GM12878 (cell line): ENCODE measurements around the gene GPR173. TPM values are rescaled to one million over a fixed set of nuclear protein-coding genes. Genes with fewer than 3 reads are reported as not detected.
A peak's percentile ranks its signal among the peaks of the same experiment; 100 is the strongest.

Experiments
- ATAC-seq: fragments of 200-7000 bp; cut with Tn5 transposase; 3 replicates; pipeline ENCODE4 v1.9.1; 2020; ENCODE audit warnings: mild to moderate bottlenecking, moderate library complexity
- BruUV-seq: library from RNA; stranded (reverse); fragments of 400-500 nt; replicated peaks from 2 replicates; lab custom pipeline; 2021; lab: Mats Ljungman, UMichigan
- CTCF ChIA-PET: fragments of 300-600 bp; sonication (Branson Sonifier 250); formaldehyde crosslinking; extraction: SDS; loops from one replicate; lab custom pipeline; 2021; ENCODE audit warnings: inconsistent platforms; lab: Yijun Ruan, JAX
- POLR2A ChIA-PET: fragments of 350-600 bp; formaldehyde crosslinking; extraction: SDS; loops from one replicate; lab custom pipeline; 2021; ENCODE audit warnings: inconsistent platforms; lab: Charles Lee
- RAD21 ChIA-PET: fragments of 300-600 bp; sonication (Branson Sonifier 250); formaldehyde crosslinking; loops from one replicate; lab custom pipeline; 2023; ENCODE audit warnings: antibody characterized with exemption; ENCODE audit not compliant: unreplicated experiment; lab: Charles Lee
- SMC1A ChIA-PET: fragments of 300-600 bp; sonication (Branson Sonifier 250); formaldehyde crosslinking; loops from one replicate; lab custom pipeline; 2023; ENCODE audit not compliant: unreplicated experiment, uncharacterized antibody; lab: Charles Lee
- DNase-seq: peaks from one replicate; pipeline ENCODE4 v3.0.0-alpha.2; 2011; ENCODE audit warnings: low read depth, low spot score
- FAIRE-seq: peaks from 3 replicates; lab custom pipeline; 2011; peaks lifted over from hg19 to GRCh38; lab: Jason Lieb, UNC
- H2AFZ ChIP-seq: 2 replicates; pipeline ENCODE4 v1.6.0; 2011; ENCODE audit warnings: low read depth, low read length, control low read depth; ENCODE audit not compliant: control insufficient read depth
- H3K27ac ChIP-seq: 2 replicates; pipeline ENCODE4 v1.5.1; 2011; ENCODE audit warnings: control low read depth; ENCODE audit not compliant: control insufficient read depth, insufficient read depth
- H3K27me3 ChIP-seq, 2 experiments: replicated peaks in 1 of 2; 2 replicates each; pipeline versions ENCODE4 v1.6.0 to v1.6.1; 2011; ENCODE audit warnings: low read length in 1 of 2; ENCODE audit not compliant: control insufficient read depth in 2 of 2, insufficient read depth in 2 of 2
- H3K36me3 ChIP-seq, 2 experiments: 2 replicates each; pipeline ENCODE4 v1.5.1; 2011; ENCODE audit warnings: low read length in 1 of 2; ENCODE audit not compliant: control insufficient read depth in 2 of 2, insufficient read depth in 2 of 2
- H3K4me1 ChIP-seq: 2 replicates; pipeline ENCODE4 v1.6.1; 2011; ENCODE audit warnings: mild to moderate bottlenecking, low read length, moderate library complexity, mixed read lengths; ENCODE audit not compliant: control insufficient read depth, insufficient read depth
- H3K4me2 ChIP-seq: 2 replicates; pipeline ENCODE4 v1.6.0; 2011; ENCODE audit warnings: control low read depth; ENCODE audit not compliant: control insufficient read depth, insufficient read depth
- H3K4me3 ChIP-seq: fragments of 200-600 bp; sonication (generic); 2 replicates; pipeline ENCODE4 v1.5.1; 2016
- H3K79me2 ChIP-seq: 2 replicates; pipeline ENCODE4 v1.6.0; 2011; ENCODE audit warnings: low read length; ENCODE audit not compliant: control insufficient read depth, insufficient read depth
- H3K9ac ChIP-seq: 2 replicates; pipeline ENCODE4 v1.8.0; 2011; ENCODE audit warnings: low read length, control low read depth, mixed read lengths; ENCODE audit not compliant: control insufficient read depth, insufficient read depth
- H3K9me3 ChIP-seq: replicated peaks from 3 replicates; pipeline ENCODE4 v1.5.1; 2011; ENCODE audit warnings: mild to moderate bottlenecking, low read length; ENCODE audit not compliant: control insufficient read depth, insufficient read depth
- H4K20me1 ChIP-seq: 2 replicates; pipeline ENCODE4 v1.6.0; 2011; ENCODE audit not compliant: control insufficient read depth, insufficient read depth
- DPF2 ChIP-seq: fragments of 450-650 bp; IDR thresholded peaks from 2 replicates; pipeline ENCODE4 v1.6.1; 2017; ENCODE audit warnings: mild to moderate bottlenecking
- EP300 ChIP-seq, 2 experiments: fragments of 150-350 bp in 1 of 2; IDR thresholded peaks; 2 replicates each; pipeline ENCODE4 v1.6.1; 2011 to 2012; ENCODE audit warnings: low read depth in 2 of 2, low read length in 2 of 2, borderline replicate concordance in 1 of 2, improper control_type of control experiment in 1 of 2, inconsistent platforms in 1 of 2; ENCODE audit not compliant: control insufficient read depth in 1 of 2
- NRF1 ChIP-seq: conservative IDR thresholded peaks from 2 replicates; pipeline ENCODE4 v1.6.1; 2011; ENCODE audit warnings: mild to moderate bottlenecking, low read depth, low read length, improper control_type of control experiment
- POLR2AphosphoS2 ChIP-seq: IDR thresholded peaks from 2 replicates; pipeline ENCODE4 v1.6.1; 2011; ENCODE audit warnings: low read depth, mild to moderate bottlenecking, low read length, improper control_type of control experiment, moderate library complexity
- TARDBP ChIP-seq: IDR thresholded peaks from 2 replicates; pipeline ENCODE4 v1.6.1; 2016; ENCODE audit warnings: borderline replicate concordance
- TBL1XR1 ChIP-seq: IDR thresholded peaks from 2 replicates; pipeline ENCODE4 v1.6.1; 2012; ENCODE audit warnings: low read depth, low read length, improper control_type of control experiment
- WGBS: methylation state at CpG from one replicate; pipeline ENCODE4 v1.1.6; 2016; ENCODE audit warnings: low lambda C conversion rate; ENCODE audit not compliant: insufficient replicate concordance, insufficient coverage; ENCODE audit errors: missing lambda C conversion rate; 5-methylcytosine and 5-hydroxymethylcytosine counted together
- in situ Hi-C: fragments of 300-500 bp; cut with MboI; formaldehyde crosslinking; loops from 9 replicates; pipeline ENCODE4 v1.14.3; 2018; ENCODE audit warnings: mixed read lengths
- intact Hi-C: fragments of 100-400 bp; cut with micrococcal nuclease; formaldehyde crosslinking; loops from one replicate; pipeline ENCODE4 v1.14.2; 2022; ENCODE audit not compliant: unreplicated experiment
- polyA plus RNA-seq, 11 experiments: library from polyadenylated mRNA; depleted of rRNA in 4 of 11; unstranded in 6 of 11; stranded (reverse) in 5 of 11; fragments of >200 nt; fragmentation: Nextera tagmentation in 4 of 11; fragmentation: Illumina TruSeq in 1 of 11; extraction: Ambion mirVana in 4 of 11; extraction: Trizol in 1 of 11; gene quantifications; 1 replicate in 1 of 11; 2 replicates in 10 of 11; pipeline versions ENCODE4 v1.2.1 to v1.2.3, GENCODE V29; 2011 to 2016; ENCODE audit warnings: inconsistent platforms in 2 of 11, missing spikeins in 2 of 11, low read depth in 1 of 11
- total RNA-seq, 4 experiments: library from RNA; depleted of rRNA in 3 of 4; stranded (reverse); fragments of >200 nt in 3 of 4; fragmentation: Illumina TruSeq in 1 of 4; extraction: Trizol in 1 of 4; gene quantifications; 2 replicates each; pipeline versions ENCODE4 v1.2.1 to v1.2.3, GENCODE V29; 2013 to 2021

Gene GPR173
- total and polyA plus RNA-seq, 10 of the 15 experiments (the other 5 are each of a cell fraction or from before 2014, with no cell fraction given): 0.04 to 0.24 (median 0.12) TPM; not detected in 4

DNA sequence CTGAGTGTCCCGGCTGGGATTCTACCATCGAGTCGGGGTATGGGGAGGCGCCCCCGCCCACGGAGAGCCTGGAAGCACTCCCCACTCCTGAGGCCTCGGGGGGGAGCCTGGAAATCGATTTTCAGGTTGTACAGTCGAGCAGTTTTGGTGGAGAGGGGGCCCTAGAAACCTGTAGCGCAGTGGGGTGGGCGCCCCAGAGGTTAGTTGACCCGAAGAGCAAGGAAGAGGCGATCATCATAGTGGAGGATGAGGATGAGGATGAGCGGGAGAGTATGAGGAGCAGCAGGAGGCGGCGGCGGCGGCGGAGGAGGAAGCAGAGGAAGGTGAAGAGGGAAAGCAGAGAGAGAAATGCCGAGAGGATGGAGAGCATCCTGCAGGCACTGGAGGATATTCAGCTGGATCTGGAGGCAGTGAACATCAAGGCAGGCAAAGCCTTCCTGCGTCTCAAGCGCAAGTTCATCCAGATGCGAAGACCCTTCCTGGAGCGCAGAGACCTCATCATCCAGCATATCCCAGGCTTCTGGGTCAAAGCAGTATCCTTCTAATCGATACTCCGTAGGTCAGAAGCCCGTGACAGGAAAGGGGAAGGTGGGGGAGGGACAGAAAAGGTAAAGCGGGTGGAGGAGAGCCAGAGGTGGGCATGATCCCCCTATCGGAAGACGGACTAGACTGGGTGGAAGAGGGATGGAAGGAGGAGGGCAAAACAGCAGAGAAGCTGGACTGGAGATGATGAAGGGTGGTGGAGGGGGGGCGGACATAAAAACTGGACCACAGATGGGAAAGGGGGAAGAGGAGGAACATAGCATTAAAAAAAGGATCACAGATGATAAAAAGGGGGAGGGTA, 34.4 kb downstream of the GPR173 start:
- Histone ChIP-seq H3K4me3 (peak overlapping the region; percentile 73), H3K27me3 (no peaks in the 10 kb centered on the region), H3K9ac (peak overlapping the region; percentile 73), H2AFZ (no peak overlapping the region), H3K4me1 (no peaks in the 10 kb centered on the region), H3K79me2 (peaks cover 6% of the 10 kb centered on the region), H3K4me2 (peak overlapping the region; percentile 69), H3K9me3 (no peaks in the 10 kb centered on the region), H3K36me3 (peaks cover 0 to 5% of the 10 kb centered on the region in 2 experiments; a peak in 1 of 4 replicates), H3K27ac (peak overlapping the region; percentile 42), H4K20me1 (no peaks in the 10 kb centered on the region)
- 32% methylated on average over 23 of the region's 31 CpGs for WGBS
- no peak for ATAC-seq
- ChIA-PET RAD21 (no interaction called here), CTCF (interaction anchor here (1.4 kb wide), 1 partner anchor 11 kb away, joined by 5 read pairs; no protein-coding TSS in a partner anchor), POLR2A (interaction anchor here (0.5 to 2.0 kb wide), 4 partner anchors 10 to 963 kb away, joined by 4 to 9 read pairs (median 5); partner anchors contain the start of gene KANTR), SMC1A (interaction anchor here (0.6 to 1.3 kb wide), 2 partner anchors 10 to 691 kb away, joined by 3 to 4 read pairs; no protein-coding TSS in a partner anchor)
- in situ Hi-C loops (no loop called here), intact Hi-C loops (loop anchor here (1.0 kb wide), 1 partner anchor 10 kb away; no protein-coding TSS in a partner anchor)
- no TSS peak for BruUV-seq
- DNase-seq: no peak
- FAIRE-seq: no peak
- TF ChIP-seq DPF2 (no peak), TARDBP (no peak), NRF1 (no peak), TBL1XR1 (no peak), EP300 (IDR thresholded peaks at IDR 0.05; ENCODE audit: borderline replicate concordance in 1 of 2, control insufficient read depth in 1 of 2, low read depth in 2 of 2, low read length in 2 of 2) (no peak), POLR2AphosphoS2 (no peak)
